ENCODE measurements around the gene PLCZ1. TPM values are rescaled to one million over a fixed set of nuclear protein-coding genes. Genes with fewer than 3 reads are reported as not detected.

PLCZ1 gene
- total and polyA plus RNA-seq, 12 donors, result not detected

- TF ChIP-seq CTCF (IDR thresholded peaks at IDR 0.05) (no peak), POLR2A (IDR thresholded peaks at IDR 0.05) (no peak)
- no peak overlapping the region for H3K4me3 ChIP-seq
- intact Hi-C loops (cut with DNase I), result no loop called here
- DNase-seq, result no peak
- H3K27ac ChIP-seq, result no peak overlapping the region
- no peaks in the 10 kb centered on the region for H3K4me1 ChIP-seq (replicated peaks in 1 of 2)
- H3K9me3 ChIP-seq (replicated peaks in 1 of 3), result no peaks in the 10 kb centered on the region
- no peaks in the 10 kb centered on the region for H3K36me3 ChIP-seq (replicated peaks in 1 of 2)
- H3K27me3 ChIP-seq, result no peaks in the 10 kb centered on the region
- 63 to 85% (median 75%) methylated on average over 2 of the region's 2 CpGs for WGBS, 4 donors
Observed at GRCh38 chr12:18658179-18658578, 79.6 kb downstream of the PLCZ1 start.

- no peaks in the 10 kb centered on the region for H3K9me3 ChIP-seq (replicated peaks in 1 of 3)
- TF ChIP-seq CTCF (IDR thresholded peaks at IDR 0.05) (no peak), POLR2A (IDR thresholded peaks at IDR 0.05) (no peak)
- 69 to 81% (median 76%) methylated on average over 4 of the region's 4 CpGs for WGBS, 4 donors
- H3K4me1 ChIP-seq (replicated peaks in 1 of 2), result no peaks in the 10 kb centered on the region
- no peak for DNase-seq
- no peak overlapping the region for H3K4me3 ChIP-seq
- H3K27ac ChIP-seq, result no peak overlapping the region
- H3K27me3 ChIP-seq, result no peaks in the 10 kb centered on the region
- H3K36me3 ChIP-seq (replicated peaks in 1 of 2), result no peaks in the 10 kb centered on the region
- intact Hi-C loops (cut with DNase I), result no loop called here
Observed at GRCh38 chr12:18655351-18655750, 82.5 kb downstream of the PLCZ1 start.

GRCh38 chr12:18653465-18653864, 84.3 kb downstream of the PLCZ1 start:
- H3K36me3 ChIP-seq (replicated peaks in 1 of 2), result no peaks in the 10 kb centered on the region
- intact Hi-C loops (cut with DNase I), result no loop called here
- no peaks in the 10 kb centered on the region for H3K9me3 ChIP-seq (replicated peaks in 1 of 3)
- H3K4me1 ChIP-seq (replicated peaks in 1 of 2), result no peaks in the 10 kb centered on the region
- 41 to 60% (median 50%) methylated on average over 1 of the region's 1 CpG for WGBS, 4 donors
- no peak for DNase-seq
- H3K4me3 ChIP-seq, result no peak overlapping the region
- TF ChIP-seq POLR2A (IDR thresholded peaks at IDR 0.05) (no peak), CTCF (IDR thresholded peaks at IDR 0.05) (no peak)
- no peak overlapping the region for H3K27ac ChIP-seq
- H3K27me3 ChIP-seq, result no peaks in the 10 kb centered on the region

DNA sequence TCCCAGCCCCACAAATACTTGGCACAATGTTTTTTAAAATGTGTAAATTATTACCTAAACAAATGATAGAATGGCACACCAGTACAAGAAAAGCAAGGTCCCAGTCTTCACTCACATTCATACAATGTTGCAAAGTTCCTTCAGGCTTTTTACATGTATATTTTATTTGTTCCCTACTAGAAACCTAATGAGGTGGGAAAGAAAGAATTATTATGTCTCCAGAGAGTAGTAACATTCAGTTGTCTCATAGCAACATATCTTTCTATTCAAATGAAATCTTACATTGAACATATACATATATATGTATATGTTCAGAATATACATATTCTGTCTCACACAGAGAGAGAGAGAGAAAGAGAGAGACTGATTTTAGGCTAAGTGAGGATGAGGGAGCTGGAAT, 85.2 kb downstream of the PLCZ1 start:
- H3K27ac ChIP-seq, result no peak overlapping the region
- no peak for TF ChIP-seq CTCF (IDR thresholded peaks at IDR 0.05)
- no peak for TF ChIP-seq POLR2A (IDR thresholded peaks at IDR 0.05)
- no peak for DNase-seq
- no peak overlapping the region for H3K4me3 ChIP-seq
- H3K9me3 ChIP-seq (replicated peaks in 1 of 3), result no peaks in the 10 kb centered on the region
- H3K27me3 ChIP-seq, result no peaks in the 10 kb centered on the region
- intact Hi-C loops (cut with DNase I), result no loop called here
- no peaks in the 10 kb centered on the region for H3K36me3 ChIP-seq (replicated peaks in 1 of 2)
- no peaks in the 10 kb centered on the region for H3K4me1 ChIP-seq (replicated peaks in 1 of 2)

Data from adrenal gland (tissue), 12 donors.